DOHH2 (cell line): Measurements from ENCODE around the gene SEPHS2.

Source experiments
- EZH2phosphoT487 ChIP-seq: fragments of 200-600 bp; sonication (generic); IDR thresholded peaks from 2 replicates; pipeline ENCODE4 v1.6.1; 2017; ENCODE audit warnings: borderline replicate concordance, mild to moderate bottlenecking, antibody characterized with exemption, low read length, moderate library complexity, mixed read lengths
- TF ChIP-seq, protein P1 (sequence below): fragments of 200-600 bp; sonication (generic); IDR thresholded peaks from one replicate; pipeline ENCODE4 v1.5.1; 2014; ENCODE audit warnings: antibody characterized with exemption, mild to moderate bottlenecking, low read depth, low read length; ENCODE audit not compliant: poor library complexity, severe bottlenecking

DNA sequence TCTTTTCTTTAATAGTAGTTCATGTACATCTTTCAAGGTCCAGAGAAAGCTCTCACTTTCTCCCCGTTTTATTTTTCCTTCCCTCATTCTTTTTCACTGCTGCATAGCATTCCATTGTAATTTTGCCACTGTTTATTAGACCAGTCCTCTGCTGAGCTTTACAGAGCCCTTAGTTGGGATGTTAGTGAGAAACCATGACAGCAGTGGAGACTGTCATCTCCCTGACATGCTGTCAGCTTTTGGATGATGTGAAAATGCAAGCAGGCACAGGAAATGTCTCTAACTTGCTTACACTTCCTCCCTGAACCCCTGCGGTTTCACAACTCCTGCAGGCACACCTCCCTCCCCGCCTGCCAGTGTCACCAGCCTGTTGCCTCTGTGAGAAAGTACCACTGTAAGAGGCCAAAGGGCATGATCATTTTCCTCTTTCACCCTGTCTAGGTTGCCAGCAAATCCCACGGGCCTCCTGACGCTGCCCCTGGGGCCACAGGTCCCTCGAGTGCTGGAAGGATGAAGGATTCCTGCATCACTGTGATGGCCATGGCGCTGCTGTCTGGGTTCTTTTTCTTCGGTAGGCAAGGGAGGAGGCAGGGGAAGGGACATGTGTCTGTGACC, 26.8 kb upstream of the SEPHS2 start, which contains the start of gene ITGAL:
- TF ChIP-seq, protein P1, sequence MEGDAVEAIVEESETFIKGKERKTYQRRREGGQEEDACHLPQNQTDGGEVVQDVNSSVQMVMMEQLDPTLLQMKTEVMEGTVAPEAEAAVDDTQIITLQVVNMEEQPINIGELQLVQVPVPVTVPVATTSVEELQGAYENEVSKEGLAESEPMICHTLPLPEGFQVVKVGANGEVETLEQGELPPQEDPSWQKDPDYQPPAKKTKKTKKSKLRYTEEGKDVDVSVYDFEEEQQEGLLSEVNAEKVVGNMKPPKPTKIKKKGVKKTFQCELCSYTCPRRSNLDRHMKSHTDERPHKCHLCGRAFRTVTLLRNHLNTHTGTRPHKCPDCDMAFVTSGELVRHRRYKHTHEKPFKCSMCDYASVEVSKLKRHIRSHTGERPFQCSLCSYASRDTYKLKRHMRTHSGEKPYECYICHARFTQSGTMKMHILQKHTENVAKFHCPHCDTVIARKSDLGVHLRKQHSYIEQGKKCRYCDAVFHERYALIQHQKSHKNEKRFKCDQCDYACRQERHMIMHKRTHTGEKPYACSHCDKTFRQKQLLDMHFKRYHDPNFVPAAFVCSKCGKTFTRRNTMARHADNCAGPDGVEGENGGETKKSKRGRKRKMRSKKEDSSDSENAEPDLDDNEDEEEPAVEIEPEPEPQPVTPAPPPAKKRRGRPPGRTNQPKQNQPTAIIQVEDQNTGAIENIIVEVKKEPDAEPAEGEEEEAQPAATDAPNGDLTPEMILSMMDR = no peak
- TF ChIP-seq EZH2phosphoT487 = no peak
